Measurements from ENCODE around the gene RPS6KC1. TPM values are rescaled to one million over a fixed set of nuclear protein-coding genes. Genes with fewer than 3 reads are reported as not detected.

RPS6KC1 gene
- total RNA-seq, 2 donors from 2014 or later = 9.2 to 10.1 TPM

DNA sequence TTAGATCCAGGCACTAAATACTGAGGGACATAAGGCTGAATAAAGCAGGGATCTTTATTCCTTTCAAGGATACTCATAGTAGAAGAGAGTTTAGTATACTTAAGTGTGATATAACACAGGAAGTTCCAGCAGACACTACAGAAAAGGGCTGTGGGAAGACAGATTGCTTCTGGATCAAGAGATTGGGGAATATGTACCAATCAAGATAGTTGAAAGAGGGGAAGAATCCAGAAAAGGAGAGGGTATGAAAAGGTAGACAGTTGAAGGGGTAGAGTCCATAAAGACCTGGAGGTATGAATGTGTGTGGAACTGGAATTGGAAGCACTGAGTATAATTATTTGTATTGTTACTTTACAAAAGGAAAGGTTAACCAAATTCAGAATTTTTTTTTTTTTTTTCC, 2.4 kb downstream of the RPS6KC1 start:
- TF ChIP-seq, protein P1, sequence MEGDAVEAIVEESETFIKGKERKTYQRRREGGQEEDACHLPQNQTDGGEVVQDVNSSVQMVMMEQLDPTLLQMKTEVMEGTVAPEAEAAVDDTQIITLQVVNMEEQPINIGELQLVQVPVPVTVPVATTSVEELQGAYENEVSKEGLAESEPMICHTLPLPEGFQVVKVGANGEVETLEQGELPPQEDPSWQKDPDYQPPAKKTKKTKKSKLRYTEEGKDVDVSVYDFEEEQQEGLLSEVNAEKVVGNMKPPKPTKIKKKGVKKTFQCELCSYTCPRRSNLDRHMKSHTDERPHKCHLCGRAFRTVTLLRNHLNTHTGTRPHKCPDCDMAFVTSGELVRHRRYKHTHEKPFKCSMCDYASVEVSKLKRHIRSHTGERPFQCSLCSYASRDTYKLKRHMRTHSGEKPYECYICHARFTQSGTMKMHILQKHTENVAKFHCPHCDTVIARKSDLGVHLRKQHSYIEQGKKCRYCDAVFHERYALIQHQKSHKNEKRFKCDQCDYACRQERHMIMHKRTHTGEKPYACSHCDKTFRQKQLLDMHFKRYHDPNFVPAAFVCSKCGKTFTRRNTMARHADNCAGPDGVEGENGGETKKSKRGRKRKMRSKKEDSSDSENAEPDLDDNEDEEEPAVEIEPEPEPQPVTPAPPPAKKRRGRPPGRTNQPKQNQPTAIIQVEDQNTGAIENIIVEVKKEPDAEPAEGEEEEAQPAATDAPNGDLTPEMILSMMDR (IDR thresholded peaks at IDR 0.05) = no peak

DNA sequence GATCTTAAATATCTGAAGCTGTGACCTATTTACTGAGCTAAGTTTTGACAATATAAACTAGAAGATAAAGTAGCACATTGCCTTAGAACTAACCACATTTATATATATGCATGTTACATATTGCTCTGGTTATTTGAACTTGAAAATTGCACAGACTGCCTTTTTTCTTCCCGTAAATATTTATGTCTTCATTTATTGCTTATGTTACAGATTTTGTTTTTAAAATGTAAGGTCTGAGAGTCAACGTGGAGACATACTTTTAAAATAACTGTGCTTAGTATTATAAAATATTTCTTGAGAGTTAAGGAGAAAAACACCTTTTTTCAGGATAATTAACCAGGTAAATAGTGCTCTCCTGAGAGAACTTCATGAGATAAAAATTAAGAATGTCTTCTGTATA, 3.1 kb downstream of the RPS6KC1 start:
- Histone ChIP-seq H3K9me3 (no peaks in the 10 kb centered on the region), H3K36me3 (no peaks in the 10 kb centered on the region), H3K4me1 (peaks cover 0 to 22% of the 10 kb centered on the region in 2 donors), H3K27ac (no peak overlapping the region), H3K4me3 (no peak overlapping the region), H3K27me3 (no peaks in the 10 kb centered on the region)
- DNase-seq (ENCODE audit: low spot score) = no peak
- TF ChIP-seq, protein P1 (IDR thresholded peaks at IDR 0.05) = no peak

More for the DNA sequence above, 2.4 kb downstream of the RPS6KC1 start:
- Histone ChIP-seq H3K36me3 (no peaks in the 10 kb centered on the region), H3K4me3 (no peak overlapping the region), H3K9me3 (no peaks in the 10 kb centered on the region), H3K27ac (no peak overlapping the region), H3K4me1 (peaks cover 0 to 22% of the 10 kb centered on the region in 2 donors), H3K27me3 (no peaks in the 10 kb centered on the region)
- DNase-seq (ENCODE audit: low spot score) = no peak

DNA sequence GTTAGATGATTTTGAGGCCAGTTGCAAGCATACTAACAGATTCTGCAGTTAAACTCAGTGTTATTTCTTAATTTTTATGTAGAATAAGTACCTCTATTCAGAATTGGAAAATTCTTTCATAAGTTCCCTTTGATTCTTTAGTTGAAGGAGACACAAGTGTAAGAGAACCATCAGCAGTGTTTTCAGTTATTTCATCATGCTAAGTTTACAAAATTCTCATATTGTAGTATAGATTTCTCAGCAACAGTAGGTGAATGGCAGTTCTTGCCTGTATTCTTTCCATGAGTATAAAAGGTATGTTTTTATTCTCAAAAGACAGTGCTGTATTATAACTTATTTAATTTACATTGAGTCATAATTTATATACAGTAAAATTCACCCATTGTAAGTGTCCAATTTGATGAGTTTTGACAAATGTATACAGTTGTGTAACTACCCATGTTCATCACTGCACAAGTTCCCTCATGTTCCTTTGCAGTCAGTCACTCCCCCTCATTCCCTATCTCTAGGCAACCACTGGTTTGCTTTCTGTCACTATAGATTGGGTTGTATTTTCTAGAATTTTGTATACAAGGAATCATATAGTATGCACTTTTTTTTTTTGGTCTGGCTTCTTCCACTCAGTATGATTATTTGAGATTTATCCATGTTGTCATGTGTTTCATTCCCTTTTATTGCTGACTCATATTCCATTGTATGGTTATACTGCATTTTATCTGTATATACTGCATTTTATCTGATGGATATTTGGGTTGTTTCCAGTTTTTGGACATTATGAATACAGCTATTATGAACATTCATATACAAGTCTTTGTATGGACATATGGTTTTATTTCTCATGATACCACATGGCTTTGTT, 3.9 kb downstream of the RPS6KC1 start:
- Histone ChIP-seq H3K27me3 (no peaks in the 10 kb centered on the region), H3K9me3 (no peaks in the 10 kb centered on the region), H3K27ac (no peak overlapping the region), H3K4me1 (peaks cover 0 to 22% of the 10 kb centered on the region in 2 donors), H3K36me3 (no peaks in the 10 kb centered on the region), H3K4me3 (no peak overlapping the region)
- TF ChIP-seq, protein P1 (IDR thresholded peaks at IDR 0.05) = no peak
- DNase-seq (ENCODE audit: low spot score) = no peak

DNA sequence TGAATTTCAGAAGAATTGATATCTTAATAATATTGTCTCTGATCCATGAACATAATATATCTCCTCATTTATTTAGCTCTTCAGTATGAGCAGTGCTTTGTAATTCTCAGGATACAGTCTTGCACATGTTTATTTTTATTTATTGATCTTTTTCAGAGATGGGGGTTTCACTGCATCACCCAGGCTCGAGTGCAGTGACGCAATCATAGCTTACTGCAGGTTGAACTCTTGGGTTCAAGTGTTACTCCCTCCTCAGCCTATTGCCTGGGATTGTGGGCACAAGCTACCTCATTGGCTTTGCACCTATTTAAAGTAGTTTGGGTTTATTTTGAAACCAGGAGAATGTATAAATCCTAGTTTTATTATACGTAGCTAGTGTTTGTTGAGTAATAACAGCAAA, 4.7 kb downstream of the RPS6KC1 start:
- no peak for DNase-seq (ENCODE audit: low spot score)
- Histone ChIP-seq H3K9me3 (no peaks in the 10 kb centered on the region), H3K4me3 (no peak overlapping the region), H3K36me3 (no peaks in the 10 kb centered on the region), H3K27me3 (no peaks in the 10 kb centered on the region), H3K27ac (no peak overlapping the region), H3K4me1 (peaks cover 0 to 15% of the 10 kb centered on the region in 2 donors)
- TF ChIP-seq, protein P1 (IDR thresholded peaks at IDR 0.05) = no peak

DNA sequence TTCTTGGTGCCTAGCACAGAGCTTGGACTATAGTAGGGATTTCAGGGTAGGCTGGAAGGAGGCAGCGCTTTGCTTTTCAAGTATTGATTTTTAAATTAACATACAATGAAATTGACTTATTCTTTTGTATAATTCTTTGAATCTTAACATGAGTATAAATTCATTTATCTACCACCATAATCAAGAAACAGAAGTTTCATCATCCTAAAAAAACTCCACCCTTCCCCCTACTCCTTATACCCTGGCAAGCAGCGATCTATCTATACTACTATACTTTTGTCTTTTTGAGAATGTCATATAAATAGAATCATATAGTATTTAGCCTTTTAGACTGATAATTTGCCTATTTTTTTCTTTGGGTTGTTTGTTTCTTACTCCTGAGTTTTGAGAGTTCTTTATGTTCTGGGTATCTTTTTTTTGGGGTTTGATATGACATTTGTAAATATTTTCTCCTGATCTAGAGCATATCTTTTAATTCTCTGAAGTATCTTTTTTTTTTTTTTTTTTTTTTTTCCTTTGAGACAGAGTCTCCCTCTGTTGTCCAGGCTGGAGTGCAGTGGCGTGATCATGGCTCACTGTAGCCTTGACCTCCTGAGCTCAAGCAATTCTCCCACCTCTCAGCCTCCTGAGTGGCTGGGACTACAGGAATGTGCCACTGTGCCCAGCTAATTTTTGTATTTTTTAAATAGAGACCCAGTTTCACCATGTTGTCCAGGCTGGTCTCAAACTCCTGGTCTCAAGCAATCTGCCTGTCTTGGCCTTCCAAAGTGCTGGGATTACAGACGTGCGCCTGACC, 6.4 kb downstream of the RPS6KC1 start:
- Histone ChIP-seq H3K9me3 (no peaks in the 10 kb centered on the region), H3K27ac (no peak overlapping the region), H3K36me3 (no peaks in the 10 kb centered on the region), H3K4me3 (no peak overlapping the region), H3K4me1 (peaks cover 0 to 5% of the 10 kb centered on the region in 2 donors), H3K27me3 (no peaks in the 10 kb centered on the region)
- TF ChIP-seq, protein P1 (IDR thresholded peaks at IDR 0.05) = no peak
- no peak for DNase-seq (ENCODE audit: low spot score)
